Panc1 (cell line): ENCODE data around the gene STX18.

ENCODE experiments used
- POLR2AphosphoS5 ChIP-seq: IDR thresholded peaks from 2 replicates; pipeline ENCODE4 v1.6.1; 2012; ENCODE audit warnings: mild to moderate bottlenecking, low read depth, low read length, moderate library complexity
- REST ChIP-seq, 2 experiments: IDR thresholded peaks; 2 replicates each; pipeline ENCODE4 v1.6.1; 2011 to 2012; ENCODE audit warnings: low read depth in 2 of 2, control low read depth in 1 of 2, low read length in 1 of 2, mild to moderate bottlenecking in 1 of 2, moderate library complexity in 1 of 2; ENCODE audit not compliant: insufficient read depth in 1 of 2
- TCF7L2 ChIP-seq: IDR thresholded peaks from 2 replicates; pipeline ENCODE4 v1.6.1; 2011; ENCODE audit warnings: mild to moderate bottlenecking, low read depth, low read length, inconsistent platforms
- TF ChIP-seq, protein P1 (sequence below): fragments of 450-650 bp; IDR thresholded peaks from 2 replicates; pipeline ENCODE4 v1.5.1; 2017; ENCODE audit warnings: mild to moderate bottlenecking

DNA sequence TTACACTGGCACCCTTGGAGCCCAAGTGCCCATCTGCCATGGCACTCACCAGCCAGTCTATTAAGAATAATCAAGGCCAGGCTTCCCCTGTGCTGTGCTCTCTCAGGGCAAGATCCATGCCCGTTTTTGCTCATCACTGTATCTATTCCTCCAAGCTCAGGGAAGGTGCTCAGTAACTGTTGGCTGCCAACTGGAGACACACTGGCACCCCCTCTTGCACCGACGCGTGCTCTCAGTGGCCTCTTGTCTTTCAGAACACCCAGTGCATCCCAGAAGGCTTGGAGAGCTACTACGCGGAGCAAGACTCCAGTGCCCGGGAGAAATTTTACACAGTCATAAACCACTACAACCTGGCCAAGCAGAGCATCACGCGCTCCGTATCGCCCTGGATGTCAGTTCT lies 124.9 kb downstream of the STX18 start:
- TF ChIP-seq POLR2AphosphoS5 (no peak), TCF7L2 (no peak), REST (IDR thresholded peaks at IDR 0.05; ENCODE audit: insufficient read depth in 1 of 2, low read depth in 2 of 2, low read length in 1 of 2) (no peak)
- TF ChIP-seq, protein P1, sequence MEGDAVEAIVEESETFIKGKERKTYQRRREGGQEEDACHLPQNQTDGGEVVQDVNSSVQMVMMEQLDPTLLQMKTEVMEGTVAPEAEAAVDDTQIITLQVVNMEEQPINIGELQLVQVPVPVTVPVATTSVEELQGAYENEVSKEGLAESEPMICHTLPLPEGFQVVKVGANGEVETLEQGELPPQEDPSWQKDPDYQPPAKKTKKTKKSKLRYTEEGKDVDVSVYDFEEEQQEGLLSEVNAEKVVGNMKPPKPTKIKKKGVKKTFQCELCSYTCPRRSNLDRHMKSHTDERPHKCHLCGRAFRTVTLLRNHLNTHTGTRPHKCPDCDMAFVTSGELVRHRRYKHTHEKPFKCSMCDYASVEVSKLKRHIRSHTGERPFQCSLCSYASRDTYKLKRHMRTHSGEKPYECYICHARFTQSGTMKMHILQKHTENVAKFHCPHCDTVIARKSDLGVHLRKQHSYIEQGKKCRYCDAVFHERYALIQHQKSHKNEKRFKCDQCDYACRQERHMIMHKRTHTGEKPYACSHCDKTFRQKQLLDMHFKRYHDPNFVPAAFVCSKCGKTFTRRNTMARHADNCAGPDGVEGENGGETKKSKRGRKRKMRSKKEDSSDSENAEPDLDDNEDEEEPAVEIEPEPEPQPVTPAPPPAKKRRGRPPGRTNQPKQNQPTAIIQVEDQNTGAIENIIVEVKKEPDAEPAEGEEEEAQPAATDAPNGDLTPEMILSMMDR: no peak
